OCI-M2 (cell line): Measurements from ENCODE around the gene USP35.
A peak's percentile ranks its signal among the peaks of the same experiment; 100 is the strongest.

Experiments used
- DNase-seq: peaks from one replicate; lab custom pipeline; 2025; ENCODE audit not compliant: unreplicated experiment; lab: John Stamatoyannopoulos, UW

USP35 gene

GRCh38 chr11:78188286-78189173 lies at the start of gene USP35, which contains the start of gene KCTD21:
Gene USP35, plus strand, starts transcription at chr11:78188919. Its CDS starts 7,327 bp downstream, at chr11:78196246.
Gene KCTD21, minus strand, starts transcription at chr11:78188626. Its CDS starts 14,072 bp downstream, at chr11:78174554.
- peak; percentile 50 for DNase-seq

- DNase-seq: peak; percentile 78
Measured at GRCh38 chr11:78139422-78140391, 49.0 kb upstream of the USP35 start, which contains the start of gene ALG8. Gene ALG8, minus strand, starts transcription at chr11:78139626. Its CDS starts 38 bp downstream, at chr11:78139588.

- no peak for DNase-seq
Measured at GRCh38 chr11:78140392-78141077, 48.2 kb upstream of the USP35 start.

GRCh38 chr11:78145511-78146025 lies 43.2 kb upstream of the USP35 start:
- DNase-seq: no peak

- no peak for DNase-seq
Measured at GRCh38 chr11:78147807-78148206, 40.9 kb upstream of the USP35 start.

- no peak for DNase-seq
Measured at GRCh38 chr11:78149646-78150045, 39.1 kb upstream of the USP35 start.

GRCh38 chr11:78150346-78150745 lies 38.4 kb upstream of the USP35 start:
- no peak for DNase-seq

GRCh38 chr11:78150754-78151153 lies 38.0 kb upstream of the USP35 start:
- DNase-seq: no peak

- DNase-seq: no peak
Measured at GRCh38 chr11:78151804-78152203, 36.9 kb upstream of the USP35 start.

GRCh38 chr11:78156127-78156844 lies 32.4 kb upstream of the USP35 start:
- no peak for DNase-seq

- no peak for DNase-seq
Measured at GRCh38 chr11:78158987-78159652, 29.6 kb upstream of the USP35 start.

- DNase-seq: no peak
Measured at GRCh38 chr11:78160557-78160956, 28.2 kb upstream of the USP35 start.

- DNase-seq: no peak
Measured at GRCh38 chr11:78161346-78161745, 27.4 kb upstream of the USP35 start.

- no peak for DNase-seq
Measured at GRCh38 chr11:78161962-78162371, 26.8 kb upstream of the USP35 start.

GRCh38 chr11:78163828-78164227 lies 24.9 kb upstream of the USP35 start:
- DNase-seq: no peak

GRCh38 chr11:78164471-78164870 lies 24.2 kb upstream of the USP35 start:
- DNase-seq: no peak

- DNase-seq: no peak
Measured at GRCh38 chr11:78166855-78167469, 21.8 kb upstream of the USP35 start.

GRCh38 chr11:78168539-78169477 lies 19.9 kb upstream of the USP35 start:
- DNase-seq: no peak
